Stimulated activated naive CD8-positive, alpha-beta T cell treated with anti-CD3 and anti-CD28 coated beads, Interleukin-15, Interleukin-2, amounts not matched to agents 100 ng/mL and 50 ng/mL, for 24 hours (primary cell): ENCODE data around the gene PLCD3.

ENCODE experiments used
- H3K27ac Mint-ChIP-seq: one replicate; pipeline ENCODE4 v1.8.0; 2021; ENCODE audit warnings: mild to moderate bottlenecking, mixed read lengths
- H3K27me3 Mint-ChIP-seq: one replicate; pipeline ENCODE4 v1.8.0; 2021; ENCODE audit warnings: mixed read lengths
- H3K36me3 Mint-ChIP-seq: one replicate; pipeline ENCODE4 v1.8.0; 2021; ENCODE audit warnings: low read depth, mixed read lengths
- H3K4me1 Mint-ChIP-seq: one replicate; pipeline ENCODE4 v1.8.0; 2021; ENCODE audit warnings: low read depth, mixed read lengths
- H3K4me3 Mint-ChIP-seq: one replicate; pipeline ENCODE4 v1.8.0; 2021; ENCODE audit warnings: mild to moderate bottlenecking, mixed read lengths
- H3K9me3 Mint-ChIP-seq: one replicate; pipeline ENCODE4 v1.8.0; 2021; ENCODE audit warnings: mixed read lengths

Gene PLCD3

DNA sequence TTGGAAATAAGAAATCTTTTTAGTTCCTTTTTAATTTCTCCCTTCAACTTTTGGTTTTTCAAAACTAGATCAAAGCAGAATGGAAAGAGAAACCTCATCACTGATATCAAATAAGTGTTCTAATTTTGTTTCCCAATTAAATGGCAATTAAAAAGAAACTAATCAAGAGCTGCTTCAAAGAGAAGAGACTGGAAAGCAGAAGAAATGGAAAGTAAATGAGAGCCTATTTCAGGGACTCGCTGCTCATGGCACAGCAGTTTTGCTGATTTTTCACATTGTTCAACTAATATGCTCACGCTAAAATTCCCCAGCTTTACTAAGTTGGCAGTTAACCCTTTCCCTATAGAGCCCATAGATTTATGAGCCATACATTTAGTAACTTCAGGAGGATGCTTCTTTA lies 64.7 kb downstream of the PLCD3 start:
- Mint-ChIP-seq H3K9me3 (no peaks in the 10 kb centered on the region), H3K27ac (no peak overlapping the region), H3K4me1 (peaks cover 37% of the 10 kb centered on the region), H3K27me3 (no peaks in the 10 kb centered on the region), H3K4me3 (no peak overlapping the region), H3K36me3 (peaks cover 50% of the 10 kb centered on the region)

- H3K36me3 Mint-ChIP-seq, result peaks cover 45% of the 10 kb centered on the region
- peaks cover 61% of the 10 kb centered on the region for H3K4me1 Mint-ChIP-seq
Measured at GRCh38 chr17:45063198-45063597, 69.1 kb downstream of the PLCD3 start.

DNA sequence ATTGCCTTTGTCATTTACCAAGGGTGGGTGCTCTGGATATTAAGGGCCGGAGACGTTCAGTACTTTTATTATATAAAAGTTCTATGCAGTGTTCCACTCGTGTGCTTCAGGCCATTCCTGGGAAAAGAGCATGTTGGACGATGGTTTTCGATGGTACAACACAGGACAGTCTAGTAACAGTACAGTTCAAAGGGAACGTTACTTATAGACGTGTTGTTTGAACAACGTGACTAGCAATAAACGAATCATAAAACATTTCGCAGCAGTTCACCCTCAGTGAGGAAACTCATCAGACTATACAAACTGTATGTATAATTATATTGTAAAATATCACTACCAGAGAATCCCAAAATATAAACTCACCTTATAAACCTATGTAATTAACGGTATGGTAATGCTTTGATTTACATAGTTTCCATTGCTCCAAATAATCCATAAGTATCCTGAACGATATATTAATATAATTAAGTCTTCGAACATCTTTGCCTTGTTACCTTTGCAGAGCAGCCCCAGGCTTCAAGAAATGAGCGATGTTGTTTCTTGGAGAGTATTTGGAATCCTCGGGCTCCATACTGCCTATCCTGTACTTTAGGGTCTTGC lies 70.6 kb downstream of the PLCD3 start:
- H3K9me3 Mint-ChIP-seq, result no peaks in the 10 kb centered on the region
- peaks cover 31% of the 10 kb centered on the region for H3K36me3 Mint-ChIP-seq
- no peaks in the 10 kb centered on the region for H3K27me3 Mint-ChIP-seq
- peak overlapping the region; percentile 98 for H3K4me3 Mint-ChIP-seq
- peaks cover 49% of the 10 kb centered on the region for H3K4me1 Mint-ChIP-seq
- peak overlapping the region; percentile 100 for H3K27ac Mint-ChIP-seq

More at GRCh38 chr17:45063198-45063597, 69.1 kb downstream of the PLCD3 start:
- Mint-ChIP-seq H3K9me3 (no peaks in the 10 kb centered on the region), H3K4me3 (peak overlapping the region; percentile 98), H3K27me3 (no peaks in the 10 kb centered on the region), H3K27ac (peak overlapping the region; percentile 92)

DNA sequence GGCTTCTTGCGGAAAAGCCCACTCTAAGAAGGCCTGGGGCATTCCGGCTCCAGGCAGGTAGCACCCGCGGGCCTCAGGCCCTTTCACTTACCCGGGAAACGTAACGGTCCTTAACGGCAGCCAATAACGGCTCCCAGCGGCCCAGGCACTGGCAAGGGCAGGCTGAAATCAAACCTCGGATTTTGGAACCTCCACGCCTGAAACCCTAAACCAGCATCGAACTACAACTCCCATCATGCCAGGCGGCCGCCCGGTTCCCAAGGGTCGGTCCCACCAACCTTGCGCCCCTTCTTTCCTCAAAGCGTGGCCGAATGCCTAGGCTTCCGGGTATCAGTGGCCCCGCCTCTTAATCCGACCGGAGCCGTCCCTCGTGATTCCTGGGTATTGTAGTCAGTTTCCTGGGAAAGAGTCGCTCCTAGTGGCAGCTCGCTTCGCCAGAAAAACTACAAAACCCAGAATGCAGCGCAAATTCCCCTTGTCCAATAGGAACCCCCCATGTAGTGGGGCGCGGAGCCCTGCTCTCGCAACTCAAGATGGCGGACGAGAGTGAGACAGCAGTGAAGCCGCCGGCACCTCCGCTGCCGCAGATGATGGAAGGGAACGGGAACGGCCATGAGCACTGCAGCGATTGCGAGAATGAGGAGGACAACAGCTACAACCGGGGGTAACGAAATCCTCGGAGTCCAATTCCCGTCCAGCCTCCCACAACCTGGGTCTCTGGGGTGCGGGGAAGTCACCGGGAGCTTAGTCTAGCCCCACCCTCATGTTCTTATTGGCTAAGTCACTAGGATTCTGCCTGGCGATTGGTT lies 71.3 kb downstream of the PLCD3 start, which contains the start of gene NMT1:
TSS of gene NMT1 (plus strand) at position 521 of the 809 bp plus-strand sequence. CDS start at position 534, 13 bp downstream.
- H3K36me3 Mint-ChIP-seq, result peaks cover 31% of the 10 kb centered on the region
- H3K27me3 Mint-ChIP-seq, result no peaks in the 10 kb centered on the region
- H3K27ac Mint-ChIP-seq, result peak within 1 kb of the TSS; percentile 100
- peaks cover 51% of the 10 kb centered on the region for H3K4me1 Mint-ChIP-seq
- H3K4me3 Mint-ChIP-seq, result peak within 1 kb of the TSS; percentile 98
- no peaks in the 10 kb centered on the region for H3K9me3 Mint-ChIP-seq

- Mint-ChIP-seq H3K4me1 (peaks cover 57% of the 10 kb centered on the region), H3K27me3 (no peaks in the 10 kb centered on the region), H3K36me3 (peaks cover 35% of the 10 kb centered on the region)
Measured at GRCh38 chr17:45060382-45060796, 71.9 kb downstream of the PLCD3 start.

More at GRCh38 chr17:45060382-45060796, 71.9 kb downstream of the PLCD3 start:
- Mint-ChIP-seq H3K9me3 (no peaks in the 10 kb centered on the region), H3K27ac (peak overlapping the region; percentile 100), H3K4me3 (peak overlapping the region; percentile 98)
